ENCODE data around the gene LGR6. TPM values are rescaled to one million over a fixed set of nuclear protein-coding genes. Genes with fewer than 3 reads are reported as not detected.

The LGR6 gene, protein sequence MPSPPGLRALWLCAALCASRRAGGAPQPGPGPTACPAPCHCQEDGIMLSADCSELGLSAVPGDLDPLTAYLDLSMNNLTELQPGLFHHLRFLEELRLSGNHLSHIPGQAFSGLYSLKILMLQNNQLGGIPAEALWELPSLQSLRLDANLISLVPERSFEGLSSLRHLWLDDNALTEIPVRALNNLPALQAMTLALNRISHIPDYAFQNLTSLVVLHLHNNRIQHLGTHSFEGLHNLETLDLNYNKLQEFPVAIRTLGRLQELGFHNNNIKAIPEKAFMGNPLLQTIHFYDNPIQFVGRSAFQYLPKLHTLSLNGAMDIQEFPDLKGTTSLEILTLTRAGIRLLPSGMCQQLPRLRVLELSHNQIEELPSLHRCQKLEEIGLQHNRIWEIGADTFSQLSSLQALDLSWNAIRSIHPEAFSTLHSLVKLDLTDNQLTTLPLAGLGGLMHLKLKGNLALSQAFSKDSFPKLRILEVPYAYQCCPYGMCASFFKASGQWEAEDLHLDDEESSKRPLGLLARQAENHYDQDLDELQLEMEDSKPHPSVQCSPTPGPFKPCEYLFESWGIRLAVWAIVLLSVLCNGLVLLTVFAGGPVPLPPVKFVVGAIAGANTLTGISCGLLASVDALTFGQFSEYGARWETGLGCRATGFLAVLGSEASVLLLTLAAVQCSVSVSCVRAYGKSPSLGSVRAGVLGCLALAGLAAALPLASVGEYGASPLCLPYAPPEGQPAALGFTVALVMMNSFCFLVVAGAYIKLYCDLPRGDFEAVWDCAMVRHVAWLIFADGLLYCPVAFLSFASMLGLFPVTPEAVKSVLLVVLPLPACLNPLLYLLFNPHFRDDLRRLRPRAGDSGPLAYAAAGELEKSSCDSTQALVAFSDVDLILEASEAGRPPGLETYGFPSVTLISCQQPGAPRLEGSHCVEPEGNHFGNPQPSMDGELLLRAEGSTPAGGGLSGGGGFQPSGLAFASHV
- not detected in 2 replicates for total RNA-seq

DNA sequence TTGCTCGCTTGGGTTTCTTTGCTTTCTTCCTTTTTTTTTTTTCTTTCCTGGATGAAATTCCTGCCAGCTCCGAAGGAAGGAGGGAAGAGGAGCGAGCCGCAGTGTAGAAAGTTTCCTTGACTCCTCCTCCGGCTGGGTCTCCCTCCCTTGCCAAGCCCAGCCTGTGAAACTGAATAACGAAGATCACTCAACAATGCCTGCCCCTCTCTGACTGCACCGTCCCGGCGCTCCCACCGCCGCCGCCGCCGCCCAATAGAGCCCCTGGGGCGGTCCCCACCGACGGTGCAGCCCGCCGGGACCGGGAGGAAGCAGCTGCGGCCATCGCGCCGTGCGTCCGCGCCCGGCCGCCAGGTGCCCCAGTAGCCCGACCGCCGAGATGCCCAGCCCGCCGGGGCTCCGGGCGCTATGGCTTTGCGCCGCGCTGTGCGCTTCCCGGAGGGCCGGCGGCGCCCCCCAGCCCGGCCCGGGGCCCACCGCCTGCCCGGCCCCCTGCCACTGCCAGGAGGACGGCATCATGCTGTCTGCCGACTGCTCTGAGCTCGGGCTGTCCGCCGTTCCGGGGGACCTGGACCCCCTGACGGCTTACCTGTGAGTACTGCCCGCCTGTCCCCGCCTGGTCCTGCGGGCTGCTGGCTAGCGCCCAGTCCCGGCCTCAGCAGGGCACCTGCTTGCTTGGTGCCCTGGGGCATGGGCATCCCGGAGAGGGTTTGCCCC lies at the start of gene LGR6:
LGR6 (plus strand) TSS at position 186 of the 714 bp plus-strand sequence; CDS start at position 377, 191 bp downstream.

DNA sequence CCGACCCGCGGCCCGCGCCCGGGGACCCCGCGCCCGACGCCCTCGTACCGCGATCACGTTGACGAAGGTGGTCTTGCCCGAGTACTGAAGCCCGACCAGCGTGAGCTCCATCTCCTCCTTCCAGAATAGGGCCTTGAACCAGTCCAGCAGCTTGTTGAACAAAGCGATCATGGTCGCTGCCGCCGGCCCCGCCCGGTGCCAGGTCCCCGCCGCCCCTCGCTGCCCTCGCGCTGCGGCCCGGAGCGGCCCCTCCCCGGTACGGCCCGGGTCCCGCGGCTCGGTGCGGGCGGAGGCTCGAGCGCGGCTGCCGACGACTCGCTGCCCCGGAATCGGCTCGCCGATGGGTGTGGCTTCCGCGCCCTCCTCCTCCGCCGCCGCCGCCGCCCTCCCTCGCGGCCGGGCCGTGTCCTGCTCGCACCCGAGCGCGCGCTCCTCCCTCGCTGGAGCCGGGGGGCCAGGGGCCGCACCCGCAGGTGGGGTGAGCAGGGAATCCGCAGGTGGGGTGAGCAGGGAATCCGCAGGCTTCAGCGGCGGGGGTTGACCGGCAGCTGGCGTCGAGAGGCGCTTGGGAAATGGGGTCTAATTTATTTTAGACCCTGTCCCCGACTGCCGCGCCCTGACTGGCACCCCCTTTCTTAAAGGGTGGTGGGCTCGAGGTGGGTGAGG lies 49.1 kb upstream of the LGR6 start, which contains the start of gene ARL8A:
ARL8A (minus strand) TSS at position 336 of the 666 bp plus-strand sequence; CDS start at position 171, 165 bp downstream.

DNA sequence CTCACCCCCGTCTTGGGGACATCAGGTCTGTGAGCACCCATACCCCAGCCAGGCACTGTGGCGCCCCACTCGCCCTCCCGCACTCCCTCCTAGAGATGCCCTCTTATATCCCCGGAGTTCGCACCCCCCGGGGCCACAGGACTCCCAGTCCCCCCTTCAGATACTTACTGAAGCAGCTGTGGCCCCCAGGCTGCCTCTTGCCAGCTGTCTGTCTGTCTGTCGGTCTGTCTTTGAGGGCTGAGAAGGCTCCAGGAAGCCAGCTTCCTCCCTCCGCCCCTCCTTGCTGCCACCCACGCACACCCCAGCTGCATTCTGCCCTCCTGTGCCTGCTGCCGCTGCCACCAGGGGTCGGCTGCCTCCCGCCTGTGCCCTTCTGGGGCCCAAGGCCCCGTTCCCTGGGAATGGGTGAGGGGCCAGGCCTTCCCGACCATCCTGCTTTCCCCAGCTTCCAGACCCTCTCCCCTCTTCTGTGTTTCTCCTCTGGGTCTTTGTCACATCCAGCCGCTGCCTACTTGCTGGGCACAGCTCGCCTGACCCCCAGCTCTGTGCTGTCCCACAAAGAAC lies 33.1 kb upstream of the LGR6 start, which contains the start of gene PTPN7:
PTPN7 (minus strand) TSS at position 226 of the 564 bp plus-strand sequence. CDS start 1,200 bp downstream, outside the sequence.

DNA sequence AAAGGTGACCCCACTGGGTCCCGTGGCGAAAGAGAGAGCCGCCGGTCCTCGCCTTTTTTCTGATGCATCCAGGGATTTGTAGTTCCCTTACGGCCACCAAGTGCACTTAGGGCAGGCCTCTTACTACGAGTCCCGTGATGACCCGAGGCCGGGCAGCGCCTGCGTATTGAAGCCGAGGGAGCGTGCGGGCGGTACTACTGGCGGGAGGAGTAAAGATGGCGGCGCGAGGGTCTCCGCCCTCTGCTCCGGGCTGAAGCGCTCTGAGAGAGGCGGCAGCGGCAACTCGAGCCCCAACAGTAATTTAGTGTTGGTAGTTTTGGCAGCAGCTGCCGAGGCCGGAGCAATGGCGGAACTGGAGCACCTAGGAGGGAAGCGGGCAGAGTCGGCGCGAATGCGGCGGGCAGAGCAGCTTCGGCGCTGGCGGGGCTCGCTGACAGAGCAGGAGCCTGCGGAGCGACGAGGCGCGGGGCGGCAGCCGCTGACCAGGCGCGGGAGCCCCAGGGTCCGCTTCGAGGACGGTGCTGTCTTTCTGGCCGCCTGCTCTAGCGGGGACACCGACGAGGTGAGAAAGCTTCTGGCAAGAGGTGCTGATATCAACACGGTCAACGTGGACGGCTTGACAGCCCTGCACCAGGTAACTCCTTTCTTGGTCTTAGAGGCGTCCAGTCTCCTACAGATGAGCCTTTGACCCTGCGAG lies 155.1 kb downstream of the LGR6 start, which contains the start of gene PPP1R12B:
PPP1R12B (plus strand) TSS at position 191 of the 697 bp plus-strand sequence; CDS start at position 344, 153 bp downstream.

Other genes starting within 250 kb of the LGR6 start
- 8.0 and 19.4 TPM in 2 replicates for gene LMOD1, start 247.3 kb upstream of the LGR6 start, total RNA-seq
- 74.0 and 93.1 TPM in 2 replicates for gene TIMM17A, start 238.3 kb upstream of the LGR6 start, total RNA-seq
- gene RNPEP, start 211.2 kb upstream of the LGR6 start, total RNA-seq, result 59.1 and 62.7 TPM in 2 replicates
- under 0.01 TPM in 2 replicates for gene ELF3, start 183.2 kb upstream of the LGR6 start, total RNA-seq
- gene GPR37L1, start 70.9 kb upstream of the LGR6 start, total RNA-seq, result not detected in 2 replicates
- 20.1 and 27.7 TPM in 2 replicates for gene ARL8A, start 49.1 kb upstream of the LGR6 start, total RNA-seq
- under 0.01 TPM in 1 of 2 replicates, not detected in the other for gene PTPN7, start 33.2 kb upstream of the LGR6 start, total RNA-seq
- 35.4 and 129 TPM in 2 replicates for gene UBE2T, start 148.1 kb downstream of the LGR6 start, total RNA-seq
- 16.9 and 23.0 TPM in 2 replicates for gene PPP1R12B, start 154.9 kb downstream of the LGR6 start, total RNA-seq

All from uterine smooth muscle cell (primary cell).